AG09319 (cell line): ENCODE measurements around the gene SPG7.

Experiments
- DNase-seq: peaks from one replicate; pipeline ENCODE4 v3.0.0-alpha.2; 2010; ENCODE audit warnings: low read depth; ENCODE audit errors: extremely low read depth
- TF ChIP-seq, protein P1 (sequence below): IDR thresholded peaks from 2 replicates; pipeline ENCODE4 v1.5.1; 2011; ENCODE audit warnings: low read depth, mild to moderate bottlenecking, inconsistent platforms, low read length, moderate library complexity

Gene SPG7

DNA sequence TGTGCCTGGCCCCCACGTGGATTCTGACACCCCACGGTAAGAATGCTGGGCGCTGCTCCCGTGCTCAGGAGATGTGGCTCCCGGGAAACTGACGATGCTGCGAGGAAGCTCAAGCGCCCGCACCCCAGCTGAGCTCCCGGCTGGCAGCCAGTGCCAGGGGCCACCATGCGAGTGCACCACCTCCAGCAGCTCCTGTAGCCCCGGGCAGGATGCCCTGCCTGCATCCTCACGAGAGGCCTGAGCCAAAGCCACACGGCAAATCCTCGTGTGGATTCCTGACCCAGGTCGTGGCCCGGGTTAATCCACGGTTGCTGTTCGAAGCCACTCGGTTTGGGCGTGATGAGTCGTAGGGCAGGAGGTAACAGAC lies 93.7 kb downstream of the SPG7 start:
- no peak for DNase-seq
- TF ChIP-seq, protein P1, sequence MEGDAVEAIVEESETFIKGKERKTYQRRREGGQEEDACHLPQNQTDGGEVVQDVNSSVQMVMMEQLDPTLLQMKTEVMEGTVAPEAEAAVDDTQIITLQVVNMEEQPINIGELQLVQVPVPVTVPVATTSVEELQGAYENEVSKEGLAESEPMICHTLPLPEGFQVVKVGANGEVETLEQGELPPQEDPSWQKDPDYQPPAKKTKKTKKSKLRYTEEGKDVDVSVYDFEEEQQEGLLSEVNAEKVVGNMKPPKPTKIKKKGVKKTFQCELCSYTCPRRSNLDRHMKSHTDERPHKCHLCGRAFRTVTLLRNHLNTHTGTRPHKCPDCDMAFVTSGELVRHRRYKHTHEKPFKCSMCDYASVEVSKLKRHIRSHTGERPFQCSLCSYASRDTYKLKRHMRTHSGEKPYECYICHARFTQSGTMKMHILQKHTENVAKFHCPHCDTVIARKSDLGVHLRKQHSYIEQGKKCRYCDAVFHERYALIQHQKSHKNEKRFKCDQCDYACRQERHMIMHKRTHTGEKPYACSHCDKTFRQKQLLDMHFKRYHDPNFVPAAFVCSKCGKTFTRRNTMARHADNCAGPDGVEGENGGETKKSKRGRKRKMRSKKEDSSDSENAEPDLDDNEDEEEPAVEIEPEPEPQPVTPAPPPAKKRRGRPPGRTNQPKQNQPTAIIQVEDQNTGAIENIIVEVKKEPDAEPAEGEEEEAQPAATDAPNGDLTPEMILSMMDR, result no peak

DNA sequence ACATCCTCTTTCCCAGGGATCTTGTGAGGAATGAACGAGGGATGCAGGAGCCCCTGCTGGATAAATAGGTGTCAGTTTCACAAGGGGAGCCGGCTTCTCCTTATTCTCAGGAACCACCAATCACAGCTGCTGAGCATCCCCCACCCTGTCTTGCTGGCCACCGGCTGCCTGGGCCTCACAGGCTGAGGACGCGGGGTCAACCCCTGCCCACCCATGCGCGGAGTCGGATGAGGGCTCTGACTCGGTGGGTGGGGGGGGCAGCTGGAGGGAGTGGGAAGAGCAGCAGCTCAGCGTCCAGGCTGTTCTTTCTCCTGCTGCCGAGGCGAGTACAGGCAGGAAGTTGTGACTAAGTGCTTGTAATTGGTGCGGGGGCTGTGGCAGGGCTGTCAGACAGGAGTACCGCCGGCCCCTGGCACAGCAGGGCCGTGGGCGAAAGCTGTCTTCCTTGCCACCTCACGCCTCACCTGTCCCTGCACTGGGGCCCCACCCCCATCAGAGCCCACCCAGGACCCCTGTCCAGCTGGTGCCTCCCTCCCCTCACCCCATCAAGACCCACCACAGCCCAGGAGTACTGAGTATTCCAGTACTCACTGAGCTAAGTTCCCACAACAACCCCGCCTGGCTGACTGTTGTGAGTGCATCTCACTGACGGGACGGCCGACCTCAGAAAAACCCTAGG lies 94.2 kb downstream of the SPG7 start:
- DNase-seq, result no peak
- TF ChIP-seq, protein P1, result no peak

DNA sequence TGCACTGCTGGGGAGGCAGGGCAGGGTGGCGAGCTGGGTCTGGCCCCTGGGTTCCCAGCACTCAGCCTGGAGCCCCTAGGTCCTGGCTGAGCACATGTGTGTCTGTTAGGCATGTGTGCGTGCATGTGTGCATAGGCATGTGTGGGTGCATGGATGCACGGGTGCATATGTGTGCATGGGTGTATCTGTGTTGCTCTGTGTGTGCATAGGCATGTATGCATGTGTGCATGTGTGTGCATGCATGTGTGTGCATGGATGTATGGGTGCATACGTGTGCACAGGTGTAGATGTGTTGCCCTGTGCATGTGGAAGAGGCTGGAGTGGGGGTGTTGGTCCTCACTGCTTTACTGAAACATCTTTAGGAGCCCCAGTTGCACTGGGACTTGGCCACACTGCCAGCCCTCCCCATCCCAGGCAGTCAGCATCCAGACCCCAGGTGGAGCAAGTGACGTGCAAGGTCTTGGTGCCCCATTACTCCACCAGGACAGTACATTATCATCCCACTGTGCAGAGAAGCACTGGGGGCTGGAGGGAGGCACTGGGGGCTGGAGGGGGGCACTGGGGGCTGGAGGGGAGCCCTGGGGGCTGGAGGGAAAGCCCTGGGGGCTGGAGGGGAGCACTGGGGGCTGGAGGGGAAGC lies 94.9 kb downstream of the SPG7 start:
- no peak for DNase-seq
- TF ChIP-seq, protein P1, result no peak

DNA sequence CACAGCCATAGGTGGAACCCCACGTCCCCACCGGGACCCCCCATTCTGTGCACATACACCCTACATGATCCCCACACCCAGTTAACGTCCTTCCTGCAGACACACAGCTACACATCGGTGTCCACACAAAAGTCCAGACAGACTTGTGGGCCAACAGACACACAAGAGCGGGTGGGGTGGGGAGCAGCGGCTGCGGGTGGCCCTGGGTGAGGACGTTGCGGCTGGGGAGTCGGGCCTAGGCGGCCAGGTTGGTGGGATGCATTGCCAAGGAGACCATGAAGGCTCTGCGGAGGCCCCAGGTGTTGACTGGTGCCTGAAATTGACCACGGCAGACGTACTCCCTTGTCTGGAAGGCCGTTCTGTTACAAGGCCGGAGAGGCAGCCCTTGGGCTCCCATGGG lies 96.6 kb downstream of the SPG7 start:
- DNase-seq, result no peak
- TF ChIP-seq, protein P1, result no peak

DNA sequence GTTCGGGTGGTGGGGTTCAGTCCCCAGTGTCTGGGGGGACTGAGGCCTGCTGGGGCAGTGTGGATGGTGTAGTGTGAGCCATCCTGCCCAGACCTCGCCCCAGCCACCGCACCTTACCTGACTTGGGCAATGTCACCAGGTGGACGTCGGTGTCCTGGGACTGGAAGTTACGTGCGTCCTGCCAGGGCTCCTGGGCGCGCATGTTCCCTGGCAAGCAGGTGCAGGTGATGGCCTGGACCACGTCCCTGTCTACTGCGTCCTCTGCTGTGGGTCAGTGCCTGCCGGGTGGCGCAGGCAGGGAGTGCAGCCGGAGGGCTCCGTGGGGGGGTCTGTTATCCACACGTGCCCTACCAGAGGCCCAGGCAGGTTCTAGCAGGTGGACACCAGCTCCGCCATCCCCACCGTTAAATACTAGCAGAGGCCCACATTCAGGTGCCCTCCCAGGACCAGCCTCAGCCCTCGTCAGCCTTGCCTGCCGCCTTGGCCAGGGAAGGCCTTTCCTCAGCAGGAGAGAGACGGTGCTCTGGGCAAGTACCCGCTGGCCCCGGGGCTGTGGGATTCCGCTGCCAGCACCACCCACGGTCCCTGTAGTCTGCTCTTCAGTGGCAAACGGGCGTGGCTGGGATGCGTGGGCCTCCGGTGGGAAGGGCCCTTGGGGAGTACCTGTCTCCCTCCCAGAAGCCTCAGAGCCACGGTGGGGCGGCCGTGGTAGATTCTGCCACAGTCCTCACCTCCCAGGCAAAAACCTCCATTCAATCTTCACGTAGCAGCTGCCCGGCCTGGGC lies 97.2 kb downstream of the SPG7 start:
- no peak for DNase-seq
- TF ChIP-seq, protein P1, result no peak

- TF ChIP-seq, protein P1, result no peak
Measured at GRCh38 chr16:89606006-89606405, 97.8 kb downstream of the SPG7 start.

More at GRCh38 chr16:89606006-89606405, 97.8 kb downstream of the SPG7 start:
- DNase-seq, result no peak
